Ecto neural progenitor cell (in vitro differentiated cells): ENCODE data around the gene ITLN2.
"Not testable (repeated sequence)": the region's sequence is repeated elsewhere in the genome, so short reads cannot be mapped to it uniquely, and the experiment has no call there.

Source experiments
- DNase-seq: peaks from one replicate; pipeline ENCODE4 v3.0.0-alpha.2; 2018; ENCODE audit warnings: low spot score

Gene ITLN2

GRCh38 chr1:160954158-160955104 is at the start of gene ITLN2:
Gene ITLN2, minus strand, starts transcription at chr1:160954809. Its CDS starts 68 bp downstream, at chr1:160954741.
- DNase-seq: peak; percentile 73

DNA sequence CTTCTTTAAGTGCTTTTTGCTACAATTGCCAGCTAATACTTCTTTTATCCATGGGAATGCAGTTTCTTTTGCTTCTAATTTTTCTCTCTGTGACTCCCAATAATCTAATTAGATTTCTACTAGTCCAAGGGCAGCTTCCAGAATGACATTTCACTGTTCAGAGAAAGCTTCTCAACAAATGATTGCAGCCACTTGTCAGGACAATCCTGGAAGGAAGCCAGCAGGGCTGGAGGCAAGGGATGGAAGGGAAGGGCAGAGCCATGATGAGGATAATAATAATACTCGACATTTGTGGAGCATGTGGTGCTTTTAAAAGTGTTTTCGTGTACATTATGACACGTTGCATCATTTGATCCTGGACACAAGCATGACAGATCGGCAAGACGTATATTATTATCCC is 46.9 kb upstream of the ITLN2 start:
- DNase-seq: no peak

DNA sequence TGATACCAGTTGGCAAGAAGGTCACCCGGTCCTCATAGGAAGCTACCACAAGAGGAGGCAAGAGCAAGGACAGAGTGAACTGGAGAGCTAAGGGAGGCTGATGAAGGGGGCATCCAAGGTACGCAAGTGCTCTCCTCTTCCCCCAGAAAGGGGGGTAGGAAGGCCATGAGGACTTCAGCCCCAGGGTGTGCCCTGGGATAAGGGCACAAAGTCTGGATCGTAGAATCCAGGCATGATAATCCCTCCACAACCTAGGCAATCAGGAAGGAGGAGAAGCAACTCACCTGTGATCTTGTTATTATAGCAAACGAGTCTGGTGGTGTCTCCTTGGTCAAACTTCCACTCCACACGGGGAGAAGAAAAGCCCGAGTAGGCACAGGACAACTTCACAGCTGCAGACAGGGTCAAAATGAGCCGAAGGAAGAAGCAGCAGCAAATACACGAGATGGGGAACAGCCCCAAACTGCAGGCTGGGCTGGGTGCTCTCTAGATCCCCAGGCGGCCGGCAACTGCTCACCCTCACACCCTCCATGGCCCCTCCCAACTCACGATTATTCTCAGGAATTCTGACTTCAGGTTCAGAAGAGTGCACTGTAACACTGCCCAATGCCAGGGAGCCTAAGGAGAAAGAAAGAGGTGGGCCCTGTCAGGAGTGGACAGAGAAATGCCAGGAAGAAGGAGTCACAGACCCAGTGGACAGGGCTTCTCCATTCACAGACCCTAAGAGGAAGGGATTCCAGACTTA is 46.3 kb upstream of the ITLN2 start:
- DNase-seq: no peak

GRCh38 chr1:160999376-160999775 is 44.8 kb upstream of the ITLN2 start:
- DNase-seq: no peak

DNA sequence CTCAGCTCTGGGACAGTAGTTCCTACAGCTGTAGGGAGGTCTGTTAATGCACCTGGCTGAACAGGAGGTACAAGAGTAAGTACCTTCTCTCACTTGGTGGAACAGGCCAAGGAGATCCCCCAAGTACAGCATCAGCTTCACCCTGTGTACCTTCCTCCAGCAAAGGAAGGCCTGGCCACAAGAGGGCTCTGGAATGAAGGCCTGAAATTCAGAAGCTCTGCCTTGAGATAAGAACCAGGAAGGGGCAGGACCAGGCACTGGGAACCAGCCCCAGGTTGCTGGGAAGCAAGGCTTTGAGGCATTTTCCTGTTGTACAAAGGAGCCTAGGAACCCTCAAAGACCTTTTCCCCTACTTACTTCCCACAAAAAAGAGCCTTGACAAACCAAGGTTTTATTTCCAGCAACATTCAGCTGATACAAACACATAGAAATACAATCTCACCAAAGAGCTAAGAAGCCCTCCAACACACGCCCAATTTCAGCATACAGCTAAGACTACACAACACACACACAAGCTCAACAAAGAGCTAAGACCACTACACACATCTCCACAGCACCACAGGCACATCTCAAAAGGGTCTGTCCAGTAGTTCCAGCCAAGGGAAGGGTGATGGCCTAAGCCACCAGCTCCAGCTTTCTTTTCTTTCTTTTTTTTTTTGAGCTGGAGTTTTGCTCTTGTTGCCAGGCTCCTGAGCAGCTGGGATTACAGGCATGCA is 42.9 kb upstream of the ITLN2 start:
- peak; percentile 56 for DNase-seq

GRCh38 chr1:160996178-160996577 is 41.6 kb upstream of the ITLN2 start:
- DNase-seq: no peak

DNA sequence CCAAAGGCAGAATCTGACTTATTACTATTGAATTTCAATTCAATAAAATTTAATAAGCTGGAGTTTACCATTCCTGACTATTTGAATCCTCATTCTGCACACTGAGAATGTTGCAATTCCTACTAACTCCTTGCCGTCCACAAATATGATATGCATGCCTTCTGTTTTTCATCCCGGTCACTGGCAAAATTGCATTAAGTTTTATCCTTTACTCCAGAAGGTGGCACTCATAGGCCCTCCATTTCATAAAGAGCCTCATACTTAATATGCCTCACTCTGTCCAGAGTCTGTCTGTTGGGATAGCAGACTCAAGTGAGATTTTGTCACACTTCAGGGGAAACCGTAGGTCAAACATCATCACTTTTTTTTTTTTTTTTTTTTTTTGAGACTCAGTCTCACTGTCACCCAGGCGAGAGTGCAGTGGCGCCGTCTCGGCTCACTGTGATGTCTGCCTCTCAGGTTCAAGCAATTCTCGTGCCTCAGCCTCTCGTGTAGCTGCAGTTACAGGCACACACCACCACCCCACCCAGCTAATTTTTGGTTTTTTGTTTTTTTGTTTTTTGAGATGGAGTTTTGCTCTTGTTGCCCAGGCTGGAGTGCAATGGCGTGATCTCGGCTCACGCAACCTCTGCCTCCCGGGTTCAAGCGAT is 39.1 kb upstream of the ITLN2 start:
- no peak for DNase-seq

- DNase-seq: not testable (repeated sequence)
Observed at GRCh38 chr1:160992036-160992435, 37.4 kb upstream of the ITLN2 start.

DNA sequence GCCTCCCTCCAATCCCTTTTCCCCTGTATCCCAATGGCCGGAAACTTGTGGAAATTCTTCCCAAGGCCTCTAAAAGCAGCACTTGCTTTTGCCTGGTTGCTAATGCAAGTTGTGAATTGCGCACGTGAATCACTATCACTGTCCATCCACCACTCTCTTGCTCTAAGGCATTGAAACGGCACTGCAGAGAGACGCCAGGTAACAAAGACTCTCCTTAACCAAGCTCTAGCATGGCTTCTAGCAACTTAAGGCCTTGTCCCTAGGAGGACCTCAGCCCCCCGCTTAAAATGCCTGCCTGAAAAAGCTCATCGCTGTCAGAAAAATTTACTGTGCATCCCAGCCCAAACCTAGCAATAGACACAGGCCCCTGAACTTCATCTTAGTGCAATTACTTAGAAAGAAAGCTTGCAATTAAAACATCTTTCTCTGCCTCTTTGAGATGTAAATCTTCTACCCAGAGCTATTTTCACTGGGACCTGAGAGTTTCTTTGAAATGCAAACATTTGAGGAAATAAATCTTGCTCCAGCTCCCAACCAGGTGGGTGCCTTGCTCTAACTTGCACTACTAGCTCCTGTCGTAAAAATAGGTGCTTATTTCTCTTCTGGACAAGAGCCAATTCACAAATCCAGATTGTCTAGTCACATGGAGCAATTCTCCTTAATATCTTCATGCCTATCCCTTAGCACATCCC is 32.9 kb upstream of the ITLN2 start:
- DNase-seq: no peak

DNA sequence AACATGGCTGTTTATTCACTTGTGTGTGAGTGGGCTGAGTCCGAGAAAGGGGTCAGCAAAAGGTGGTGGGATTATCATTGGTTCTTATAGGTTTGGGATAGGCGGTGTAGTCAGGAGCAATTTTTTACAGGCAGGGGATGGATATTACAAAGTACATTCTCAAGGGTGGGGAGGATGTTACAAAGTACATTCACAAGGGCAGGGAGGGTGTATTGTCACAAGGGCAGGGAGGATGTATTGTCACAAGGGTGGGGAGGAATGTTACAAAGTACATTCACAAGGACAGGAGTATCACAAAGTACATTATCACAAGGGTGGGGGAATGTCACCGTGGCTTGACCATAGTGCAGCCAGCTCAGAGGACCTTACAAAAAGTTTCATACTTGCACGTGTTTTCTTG is 31.1 kb upstream of the ITLN2 start:
- DNase-seq: no peak

GRCh38 chr1:160981584-160982411 is 27.2 kb upstream of the ITLN2 start:
- peak; percentile 58 for DNase-seq

DNA sequence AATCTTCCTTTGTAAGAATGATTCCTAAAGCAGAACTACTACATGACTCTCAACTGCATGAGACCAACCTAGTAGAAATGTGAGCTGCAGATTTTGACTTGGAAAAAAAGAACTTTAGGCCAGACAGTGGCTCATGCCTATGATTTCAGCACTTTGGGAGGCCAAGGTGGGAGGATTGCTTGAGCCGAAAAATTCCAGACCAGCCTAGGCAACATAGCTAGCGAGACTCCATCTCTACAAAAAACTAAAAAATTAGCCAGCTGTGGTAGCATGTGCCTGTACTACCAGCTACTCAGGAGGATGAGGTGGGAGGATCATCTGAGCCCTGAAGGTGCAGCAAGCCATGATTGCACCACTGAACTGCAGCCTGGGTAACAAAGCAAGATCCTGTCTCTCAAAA is 24.7 kb upstream of the ITLN2 start:
- no peak for DNase-seq

DNA sequence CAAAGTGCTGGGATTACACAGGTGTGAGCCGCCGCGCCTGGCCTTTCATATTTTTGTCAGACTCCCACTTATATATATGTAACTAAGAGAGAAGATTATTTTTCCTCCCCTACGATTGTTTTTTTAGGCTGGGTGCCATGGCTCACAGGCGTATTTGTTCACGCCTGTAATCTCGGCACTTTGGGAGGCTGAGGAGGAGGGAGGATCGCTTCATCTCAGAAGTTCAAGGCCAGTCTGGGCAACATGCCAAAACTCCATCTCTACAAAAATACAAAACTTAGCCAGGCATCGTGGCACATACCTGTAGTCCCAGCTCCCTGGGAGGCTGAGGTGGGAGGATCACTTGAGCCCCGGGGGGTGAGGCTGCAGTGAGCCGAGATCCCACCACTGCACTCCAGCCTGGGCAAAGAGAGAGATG is 23.9 kb upstream of the ITLN2 start:
- DNase-seq: no peak

DNA sequence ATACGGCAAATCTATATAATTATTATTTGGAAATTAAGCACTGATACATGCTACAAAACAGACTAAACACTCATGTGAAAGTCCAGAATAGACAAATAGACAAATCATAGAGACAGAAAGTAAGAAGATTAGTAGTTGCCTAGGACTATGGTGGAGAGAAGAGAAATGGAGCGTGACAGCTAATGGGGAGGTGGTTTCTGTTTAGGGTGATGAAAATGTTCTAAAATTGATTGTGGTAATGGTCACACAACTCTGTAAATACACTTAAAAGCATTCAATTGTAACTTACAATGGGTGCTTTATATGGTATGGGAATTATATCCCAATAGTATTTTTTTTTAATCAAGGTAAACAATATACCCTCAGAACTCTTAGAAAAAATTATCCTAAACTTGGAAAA is 20.4 kb upstream of the ITLN2 start:
- no peak for DNase-seq

GRCh38 chr1:160973491-160973890 is 18.9 kb upstream of the ITLN2 start:
- DNase-seq: no peak

- DNase-seq: no peak
Observed at GRCh38 chr1:160972939-160973338, 18.3 kb upstream of the ITLN2 start.

DNA sequence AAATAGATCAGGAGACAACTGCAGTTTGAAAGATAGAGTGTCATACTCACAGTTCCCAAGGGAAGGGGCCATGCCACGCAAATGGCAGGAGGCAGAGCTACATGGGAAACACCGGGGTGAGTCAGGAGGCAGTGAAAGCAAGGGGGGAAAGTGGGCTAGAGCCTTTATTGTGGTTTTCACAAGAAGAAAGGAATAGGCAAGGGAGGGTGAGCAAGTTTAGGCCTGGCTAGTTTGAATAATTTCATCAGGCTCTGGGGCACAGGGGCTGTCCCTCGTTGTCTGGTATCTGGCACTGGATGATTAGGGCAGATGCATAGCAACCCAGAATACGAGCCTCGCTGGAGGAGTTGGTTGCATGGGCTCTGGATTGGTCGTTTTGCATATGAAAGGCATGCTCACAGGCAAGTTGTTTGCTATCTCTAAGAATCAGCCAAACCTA is 17.0 kb upstream of the ITLN2 start:
- DNase-seq: no peak

GRCh38 chr1:160963521-160963920 is 8.9 kb upstream of the ITLN2 start:
- no peak for DNase-seq

DNA sequence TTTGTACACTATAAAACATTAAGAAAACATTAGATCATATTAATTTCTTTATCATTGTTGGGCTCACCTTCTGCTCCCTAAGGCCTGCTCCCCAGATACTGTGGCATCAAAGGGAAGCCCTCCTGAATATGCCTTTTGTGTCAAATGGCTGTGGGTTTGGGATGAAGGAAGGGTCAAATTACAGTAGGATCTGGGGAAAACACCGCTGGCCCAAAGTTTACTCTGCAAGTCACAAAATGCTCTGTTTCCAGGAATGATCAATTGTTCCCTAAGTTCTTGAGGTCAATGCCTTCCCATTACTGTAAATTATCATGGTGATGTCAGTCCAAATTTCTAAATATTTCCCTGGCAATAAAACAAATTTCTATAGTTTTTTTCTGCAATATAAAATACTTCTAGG is 6.8 kb upstream of the ITLN2 start:
- DNase-seq: no peak

DNA sequence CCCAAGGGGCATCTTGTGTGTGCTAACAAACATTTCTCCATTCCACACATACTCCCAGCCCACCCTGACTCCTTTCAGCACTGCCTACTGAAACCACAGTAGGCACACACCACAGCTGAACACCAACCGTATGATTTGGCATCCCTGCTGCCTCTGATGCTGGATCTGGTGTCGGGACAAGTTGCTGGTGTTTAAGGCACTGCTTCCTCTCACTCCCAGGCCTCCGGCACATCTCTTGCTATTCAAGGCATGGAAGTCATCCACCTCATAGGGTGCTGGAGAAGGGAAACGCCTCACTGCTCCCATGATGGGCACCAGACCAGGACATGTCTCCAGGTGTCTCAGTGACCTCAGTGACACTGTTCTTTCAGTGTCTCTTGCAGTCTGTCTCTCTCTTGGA is 2.4 kb upstream of the ITLN2 start:
- no peak for DNase-seq
